ENCODE results near the gene DKK2. TPM values are rescaled to one million over a fixed set of nuclear protein-coding genes. Genes with fewer than 3 reads are reported as not detected.
"Not testable (repeated sequence)": the region's sequence is repeated elsewhere in the genome, so short reads cannot be mapped to it uniquely, and the experiment has no call there.

DKK2 gene
- total RNA-seq, 1 experiment from 2014 or later: not detected

- Histone ChIP-seq H3K4me3 (no peak overlapping the region), H3K9me3 (no peaks in the 10 kb centered on the region), H3K36me3 (no peaks in the 10 kb centered on the region), H3K27me3 (no peaks in the 10 kb centered on the region)
- DNase-seq: no peak
Measured at GRCh38 chr4:106978046-106978774, 57.9 kb downstream of the DKK2 start.

DNA sequence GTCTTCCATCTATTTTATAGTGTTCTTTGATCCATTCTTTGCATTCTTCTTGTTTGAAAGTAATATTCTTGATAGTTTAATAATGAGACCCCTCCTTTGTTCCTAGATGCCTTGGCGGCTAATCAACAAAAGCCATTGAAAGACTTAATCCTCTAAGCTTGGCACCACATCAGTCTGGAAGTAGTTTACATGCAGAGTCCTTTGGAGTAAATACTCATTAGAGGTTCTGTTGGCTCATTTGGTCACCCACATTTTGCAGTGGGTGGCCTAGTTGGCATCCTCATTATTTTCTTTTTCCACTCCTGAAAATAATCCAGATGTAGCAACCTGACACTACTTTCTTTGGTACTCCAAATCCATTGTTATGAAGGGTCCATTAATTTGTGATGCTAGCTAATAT is 64.5 kb downstream of the DKK2 start:
- no peaks in the 10 kb centered on the region for H3K27me3 ChIP-seq
- no peaks in the 10 kb centered on the region for H3K9me3 ChIP-seq
- DNase-seq: no peak
- H3K36me3 ChIP-seq: no peaks in the 10 kb centered on the region
- no peak overlapping the region for H3K4me3 ChIP-seq

DNA sequence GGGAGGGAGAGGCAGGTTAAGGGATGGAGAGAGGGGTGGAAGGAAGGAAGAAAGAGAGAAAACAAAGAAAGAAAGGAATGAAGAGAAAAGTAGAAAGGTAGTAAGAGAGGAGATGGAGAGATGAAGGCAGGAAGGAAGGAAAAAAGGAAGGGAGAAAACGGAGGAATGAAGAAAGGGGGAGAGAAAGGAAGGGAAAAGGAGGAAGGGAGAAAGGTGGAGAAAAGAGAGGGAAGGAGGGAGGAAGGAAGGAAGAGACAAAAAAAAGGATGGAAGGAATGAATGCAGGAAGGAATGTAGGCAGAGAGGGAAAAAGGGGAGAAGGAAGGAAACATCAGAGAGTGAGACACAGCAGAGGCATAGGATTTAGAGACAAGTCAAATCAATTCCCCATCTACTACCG is 68.2 kb downstream of the DKK2 start:
- Histone ChIP-seq H3K27me3 (no peaks in the 10 kb centered on the region), H3K4me3 (no peak overlapping the region), H3K36me3 (no peaks in the 10 kb centered on the region), H3K9me3 (no peaks in the 10 kb centered on the region)
- DNase-seq: no peak

DNA sequence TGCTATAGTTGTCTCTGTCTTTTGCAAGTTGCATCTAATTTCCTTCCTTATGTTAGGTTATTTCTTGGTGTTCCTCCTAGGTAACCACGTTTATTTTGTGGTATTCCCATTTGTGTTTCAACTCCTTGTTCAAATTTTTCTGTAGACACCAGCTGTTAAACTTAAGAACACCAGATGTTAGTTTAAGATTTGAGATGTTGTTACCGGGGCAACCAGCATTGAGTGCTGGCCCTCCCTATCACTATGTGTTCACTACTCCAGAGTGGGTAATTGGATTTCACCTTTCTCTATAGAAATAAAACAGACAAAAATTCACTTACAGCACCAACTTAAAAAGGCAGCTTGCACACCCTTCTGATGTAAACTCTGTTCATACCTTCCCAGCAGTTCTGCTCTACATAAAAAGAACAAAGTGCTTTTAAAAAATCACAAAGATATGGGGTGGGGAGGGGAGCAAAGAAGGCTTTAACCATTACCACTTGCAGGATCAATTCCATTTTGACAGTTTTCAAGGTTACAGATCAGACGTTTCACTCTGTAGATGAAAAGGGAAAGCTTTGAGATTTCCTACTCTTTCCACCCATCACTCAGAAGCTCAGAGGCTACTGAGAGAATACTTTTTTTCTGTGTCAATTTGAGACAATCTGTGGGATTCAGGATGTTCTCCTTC is 82.9 kb downstream of the DKK2 start:
- no peaks in the 10 kb centered on the region for H3K36me3 ChIP-seq
- no peaks in the 10 kb centered on the region for H3K9me3 ChIP-seq
- DNase-seq: no peak
- H3K27me3 ChIP-seq: no peaks in the 10 kb centered on the region
- H3K4me3 ChIP-seq: no peak overlapping the region

DNA sequence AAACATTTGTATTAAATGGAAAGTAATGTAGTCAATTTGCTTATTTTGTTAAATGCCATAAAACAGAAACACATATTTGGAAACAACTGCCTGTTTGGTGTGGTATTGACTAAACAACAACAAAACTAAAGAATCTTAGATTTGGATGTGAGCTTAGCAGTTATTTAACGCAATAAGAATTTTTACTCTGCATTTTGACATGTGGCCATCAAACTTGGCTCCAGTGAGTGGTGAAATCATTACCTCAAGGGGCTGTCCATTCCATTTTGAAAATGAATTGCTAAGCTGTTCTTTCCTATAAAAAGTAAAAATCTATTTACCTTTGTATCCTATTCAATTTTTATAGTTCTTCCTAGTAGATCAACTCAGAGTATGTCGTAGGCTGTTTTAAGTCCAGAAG is 84.2 kb downstream of the DKK2 start:
- H3K9me3 ChIP-seq: no peaks in the 10 kb centered on the region
- no peak overlapping the region for H3K4me3 ChIP-seq
- no peaks in the 10 kb centered on the region for H3K36me3 ChIP-seq
- H3K27me3 ChIP-seq: no peaks in the 10 kb centered on the region
- DNase-seq: no peak

DNA sequence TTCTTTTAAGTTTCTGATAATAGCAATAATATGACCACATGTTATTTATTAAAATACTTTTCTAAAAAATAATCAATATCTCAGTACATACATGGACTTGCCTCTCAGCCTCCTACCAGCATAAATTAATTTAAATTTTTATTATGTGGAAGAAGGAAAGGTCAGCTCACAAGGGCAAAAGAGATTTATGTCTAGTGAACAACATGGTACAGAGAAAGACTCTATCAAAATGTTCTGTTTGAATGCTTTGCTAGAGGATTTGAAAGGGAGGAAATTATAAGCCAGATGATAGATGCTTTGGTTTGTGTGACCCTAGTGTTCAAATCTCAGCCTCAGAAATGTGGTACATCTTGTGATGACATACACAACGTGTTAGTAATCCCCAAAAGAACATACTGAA is 94.3 kb downstream of the DKK2 start:
- DNase-seq: no peak
- H3K4me3 ChIP-seq: no peak overlapping the region
- no peaks in the 10 kb centered on the region for H3K27me3 ChIP-seq
- no peaks in the 10 kb centered on the region for H3K9me3 ChIP-seq
- no peaks in the 10 kb centered on the region for H3K36me3 ChIP-seq

DNA sequence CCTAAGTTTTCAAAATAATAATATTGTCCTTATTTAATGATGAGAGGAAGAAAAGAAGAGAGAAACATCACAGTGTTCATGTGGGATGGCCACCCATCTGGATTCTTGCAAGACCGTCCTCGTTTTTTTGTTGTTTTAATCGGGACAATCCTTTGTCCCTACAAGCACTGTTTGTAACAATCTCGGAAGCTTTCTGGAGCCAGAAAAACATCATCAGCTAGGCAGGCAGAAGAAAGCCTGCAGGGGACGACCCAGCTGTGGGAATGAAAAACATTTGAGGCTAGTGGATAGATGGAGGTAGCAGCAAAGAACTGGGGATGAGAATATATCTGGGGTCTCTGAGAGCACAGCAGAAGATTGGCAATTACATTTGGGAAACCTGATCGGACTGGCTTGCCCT is 105.6 kb downstream of the DKK2 start:
- Histone ChIP-seq H3K4me3 (no peak overlapping the region), H3K9me3 (no peaks in the 10 kb centered on the region), H3K27me3 (no peaks in the 10 kb centered on the region), H3K36me3 (no peaks in the 10 kb centered on the region)
- DNase-seq: no peak

- Histone ChIP-seq H3K9me3 (no peaks in the 10 kb centered on the region), H3K27me3 (no peaks in the 10 kb centered on the region), H3K36me3 (no peaks in the 10 kb centered on the region), H3K4me3 (no peak overlapping the region)
- no peak for DNase-seq
Measured at GRCh38 chr4:106929248-106929647, 106.9 kb downstream of the DKK2 start.

- Histone ChIP-seq H3K4me3 (no peak overlapping the region), H3K9me3 (no peaks in the 10 kb centered on the region), H3K36me3 (no peaks in the 10 kb centered on the region), H3K27me3 (no peaks in the 10 kb centered on the region)
- DNase-seq: no peak
Measured at GRCh38 chr4:106914223-106914622, 121.9 kb downstream of the DKK2 start.

- Histone ChIP-seq H3K27me3 (no peaks in the 10 kb centered on the region), H3K9me3 (no peaks in the 10 kb centered on the region), H3K36me3 (no peaks in the 10 kb centered on the region), H3K4me3 (no peak overlapping the region)
- no peak for DNase-seq
Measured at GRCh38 chr4:106909486-106910188, 126.5 kb downstream of the DKK2 start.

DNA sequence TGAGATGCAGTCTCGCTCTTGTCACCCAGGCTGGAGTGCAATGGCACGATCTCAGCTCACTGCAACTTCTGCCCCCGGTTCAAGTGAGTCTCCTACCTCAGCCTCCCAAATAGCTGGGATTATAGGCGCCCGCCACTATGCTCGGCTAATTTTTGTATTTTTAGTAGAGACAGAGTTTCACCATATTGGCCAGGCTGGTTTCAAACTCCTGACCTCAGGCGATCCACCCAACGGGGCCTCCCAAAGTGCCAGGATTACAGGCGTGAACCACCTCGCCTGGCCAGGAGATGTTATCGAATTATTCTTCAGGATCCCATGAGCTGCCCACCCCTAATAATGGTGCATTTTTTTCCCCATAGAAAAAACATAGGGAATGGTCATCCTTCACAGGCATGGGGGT is 128.1 kb downstream of the DKK2 start:
- DNase-seq, H3K27me3 ChIP-seq, H3K9me3 ChIP-seq, H3K4me3 ChIP-seq, H3K36me3 ChIP-seq: not testable (repeated sequence)

DNA sequence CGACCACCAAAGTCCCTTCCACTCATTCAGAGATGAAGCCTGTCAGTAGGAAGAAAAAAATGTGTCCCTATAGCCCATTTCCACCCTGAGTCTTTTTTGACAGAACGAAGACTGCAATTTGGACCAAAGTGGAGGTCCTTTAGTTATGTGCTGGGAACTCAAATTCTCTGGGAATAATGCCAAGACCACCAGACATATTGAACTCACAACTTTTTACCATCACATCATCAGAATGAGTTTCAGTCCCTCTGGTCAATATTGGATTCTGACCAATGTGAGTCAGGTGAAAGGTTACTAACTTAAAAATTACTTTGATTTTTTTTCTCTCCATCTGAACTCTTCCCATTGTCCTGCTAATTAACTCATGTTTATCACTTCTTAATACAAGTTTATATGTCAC is 128.9 kb downstream of the DKK2 start:
- no peak for DNase-seq
- no peaks in the 10 kb centered on the region for H3K27me3 ChIP-seq
- no peaks in the 10 kb centered on the region for H3K9me3 ChIP-seq
- H3K36me3 ChIP-seq: no peaks in the 10 kb centered on the region
- no peak overlapping the region for H3K4me3 ChIP-seq

DNA sequence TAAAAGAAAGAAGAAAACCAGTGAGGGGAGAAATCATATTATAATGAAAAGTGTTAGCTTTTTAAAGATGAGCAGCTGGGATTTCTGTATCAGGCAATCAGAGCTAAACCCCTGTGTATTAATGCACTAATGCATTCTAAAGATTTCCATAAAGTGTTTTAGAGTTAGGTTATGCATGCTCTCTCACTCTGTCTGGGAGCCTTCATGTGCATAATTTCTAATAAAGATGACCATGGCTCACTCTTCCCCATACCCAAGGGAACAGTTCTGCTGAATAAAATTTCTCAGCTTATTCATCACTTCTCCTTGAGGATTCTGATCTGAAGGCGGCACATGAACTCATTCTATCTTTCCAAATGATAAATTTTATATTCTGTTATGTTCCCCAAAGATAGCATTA is 129.4 kb downstream of the DKK2 start:
- DNase-seq: no peak
- no peak overlapping the region for H3K4me3 ChIP-seq
- no peaks in the 10 kb centered on the region for H3K27me3 ChIP-seq
- H3K36me3 ChIP-seq: no peaks in the 10 kb centered on the region
- H3K9me3 ChIP-seq: no peaks in the 10 kb centered on the region

DNA sequence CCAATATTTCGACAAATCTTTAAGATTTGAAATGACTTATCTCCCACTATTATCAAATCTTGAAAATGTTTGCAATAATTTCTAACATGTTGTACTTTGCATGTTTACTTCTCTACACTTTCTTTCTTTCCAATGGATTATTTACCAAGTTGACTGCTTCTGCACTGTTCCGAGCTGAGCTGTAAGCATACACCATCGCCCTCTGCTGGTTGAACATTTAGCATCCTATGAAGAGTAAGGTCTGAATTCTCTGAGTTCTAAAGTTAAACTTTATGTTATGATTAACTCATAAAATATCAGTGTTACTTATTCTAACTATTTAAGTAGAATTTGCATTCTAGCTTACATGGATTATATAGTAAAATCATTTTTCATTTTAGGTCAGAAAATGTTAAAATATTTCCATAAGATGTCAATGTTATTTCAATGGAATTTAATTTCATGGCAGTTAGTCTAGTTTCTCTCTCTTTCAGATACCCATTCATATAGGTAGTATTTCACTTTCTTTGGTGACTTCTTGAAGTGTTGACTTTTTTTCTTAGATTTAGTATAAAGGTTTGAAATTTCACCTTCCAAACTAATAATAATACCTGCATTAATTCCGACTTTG is 137.4 kb downstream of the DKK2 start:
- DNase-seq: peak; percentile 15
- no peaks in the 10 kb centered on the region for H3K36me3 ChIP-seq
- H3K27me3 ChIP-seq: no peaks in the 10 kb centered on the region
- H3K9me3 ChIP-seq: no peaks in the 10 kb centered on the region
- no peak overlapping the region for H3K4me3 ChIP-seq

- Histone ChIP-seq H3K4me3 (no peak overlapping the region), H3K9me3 (no peaks in the 10 kb centered on the region), H3K27me3 (no peaks in the 10 kb centered on the region), H3K36me3 (no peaks in the 10 kb centered on the region)
- DNase-seq: no peak
Measured at GRCh38 chr4:106893903-106894302, 142.2 kb downstream of the DKK2 start.

DNA sequence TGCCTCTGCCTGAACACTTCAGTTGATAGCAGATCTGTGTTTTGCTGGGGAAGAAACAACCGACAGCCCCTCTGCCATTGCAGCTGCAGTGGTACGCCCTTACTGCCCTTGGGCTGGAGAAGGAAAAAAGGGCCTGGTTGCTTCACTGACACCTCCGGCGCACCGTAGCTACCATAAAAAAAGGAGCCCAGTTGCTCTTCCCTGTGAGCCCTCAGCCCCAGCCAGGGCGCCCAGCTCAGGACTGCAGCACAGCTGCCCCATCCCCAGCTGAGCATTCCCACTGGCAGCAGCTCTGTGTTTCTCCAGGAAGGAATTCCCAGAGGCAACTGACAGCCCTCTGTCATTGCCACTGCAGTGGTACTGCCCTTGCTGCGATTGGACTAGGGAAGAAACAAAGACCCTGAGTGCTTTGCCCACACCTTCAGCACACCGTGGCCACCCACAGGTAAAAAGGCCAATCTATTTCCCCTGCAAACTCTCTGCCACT is 142.7 kb downstream of the DKK2 start:
- no peak for DNase-seq
- no peaks in the 10 kb centered on the region for H3K9me3 ChIP-seq
- H3K27me3 ChIP-seq: no peaks in the 10 kb centered on the region
- H3K36me3 ChIP-seq: no peaks in the 10 kb centered on the region
- H3K4me3 ChIP-seq: no peak overlapping the region

- H3K36me3 ChIP-seq: no peaks in the 10 kb centered on the region
Measured at GRCh38 chr4:106892786-106893185, 143.3 kb downstream of the DKK2 start.

More at GRCh38 chr4:106892786-106893185, 143.3 kb downstream of the DKK2 start:
- Histone ChIP-seq H3K9me3 (no peaks in the 10 kb centered on the region), H3K27me3 (no peaks in the 10 kb centered on the region), H3K4me3 (no peak overlapping the region)
- DNase-seq: no peak

Measured in MG63 (cell line).